Sciatic nerve (tissue), 2 donors: ENCODE results near the gene TTC16. TPM values are rescaled to one million over a fixed set of nuclear protein-coding genes. Genes with fewer than 3 reads are reported as not detected.
"Not testable (repeated sequence)": the region's sequence is repeated elsewhere in the genome, so short reads cannot be mapped to it uniquely, and the experiment has no call there.

ENCODE experiments used
- ATAC-seq: fragments of 200-7000 bp; cut with Tn5 transposase; one replicate; pipeline ENCODE4 v1.9.1; 2020; ENCODE audit warnings: mild to moderate bottlenecking, moderate library complexity
- DNase-seq: peaks from one replicate; pipeline ENCODE4 v3.0.0-alpha.2; 2020; ENCODE audit warnings: low spot score
- intact Hi-C: fragments of 100-400 bp; cut with DNase I; formaldehyde crosslinking; loops from one replicate; pipeline ENCODE4 v1.14.2; 2022
- total RNA-seq: library from RNA; stranded (reverse); fragmentation: NEBNext Ultra II Directional; extraction: Animal tissue kit (Norgen Biotek cat#: 25700); gene quantifications from one replicate; pipeline ENCODE4 v1.2.1, GENCODE V29; 2021
- donor health status: DM: no; HTN: no; CAD: no.
- donor health status: DM: no; HTN: no; CAD: no.

TTC16 gene
- total RNA-seq, 1 donor from 2014 or later: 0.13 TPM

DNA sequence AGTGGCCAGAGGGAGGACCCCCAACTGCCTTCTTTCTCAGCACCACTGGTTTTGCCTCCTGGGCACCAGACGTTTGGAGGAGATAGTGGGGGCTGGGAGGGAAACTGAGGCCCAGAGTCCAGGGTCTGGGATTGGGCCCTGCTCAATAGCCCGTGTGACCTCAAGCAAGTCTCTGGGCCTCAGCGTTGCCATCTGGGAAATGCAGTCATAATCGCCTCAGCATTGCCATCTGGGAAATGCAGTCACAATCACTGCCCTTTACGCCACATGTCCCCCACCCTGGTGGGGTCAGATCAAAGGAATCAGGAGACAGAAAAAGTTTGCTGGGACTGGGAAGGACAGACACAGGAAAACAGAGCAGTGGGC, 61.0 kb downstream of the TTC16 start:
- ATAC-seq (no peak), DNase-seq (no peak)
- intact Hi-C loops: no loop called here

DNA sequence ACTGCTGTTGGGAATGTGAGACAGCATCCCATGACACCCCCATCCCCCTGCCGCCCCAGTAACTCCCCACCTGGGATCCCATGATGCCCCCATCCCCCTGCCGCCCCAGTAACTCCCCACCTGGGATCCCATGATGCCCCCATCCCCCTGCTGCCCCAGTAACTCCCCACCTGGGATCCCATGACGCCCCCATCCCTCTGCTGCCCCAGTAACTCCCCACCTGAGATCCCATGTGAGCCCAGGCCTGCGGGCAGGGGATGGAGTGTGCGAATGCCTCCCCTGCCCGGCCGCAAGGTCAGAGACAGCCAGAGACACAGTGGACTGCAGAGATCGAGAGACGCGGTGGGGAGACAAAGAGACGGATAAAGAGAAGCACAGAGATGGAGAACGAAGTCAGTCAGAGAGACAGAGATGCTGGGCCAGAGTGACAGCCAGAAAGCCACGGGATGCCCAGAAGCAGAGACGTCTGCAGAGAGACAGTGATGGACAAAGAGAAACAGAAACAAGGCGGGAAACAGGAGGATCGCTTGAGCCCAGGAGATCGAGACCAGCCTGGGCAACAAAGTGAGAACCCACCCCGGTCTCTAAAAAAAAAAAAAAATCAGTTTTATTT, 61.6 kb downstream of the TTC16 start:
- DNase-seq (no peak), ATAC-seq (no peak)
- intact Hi-C loops: no loop called here

DNA sequence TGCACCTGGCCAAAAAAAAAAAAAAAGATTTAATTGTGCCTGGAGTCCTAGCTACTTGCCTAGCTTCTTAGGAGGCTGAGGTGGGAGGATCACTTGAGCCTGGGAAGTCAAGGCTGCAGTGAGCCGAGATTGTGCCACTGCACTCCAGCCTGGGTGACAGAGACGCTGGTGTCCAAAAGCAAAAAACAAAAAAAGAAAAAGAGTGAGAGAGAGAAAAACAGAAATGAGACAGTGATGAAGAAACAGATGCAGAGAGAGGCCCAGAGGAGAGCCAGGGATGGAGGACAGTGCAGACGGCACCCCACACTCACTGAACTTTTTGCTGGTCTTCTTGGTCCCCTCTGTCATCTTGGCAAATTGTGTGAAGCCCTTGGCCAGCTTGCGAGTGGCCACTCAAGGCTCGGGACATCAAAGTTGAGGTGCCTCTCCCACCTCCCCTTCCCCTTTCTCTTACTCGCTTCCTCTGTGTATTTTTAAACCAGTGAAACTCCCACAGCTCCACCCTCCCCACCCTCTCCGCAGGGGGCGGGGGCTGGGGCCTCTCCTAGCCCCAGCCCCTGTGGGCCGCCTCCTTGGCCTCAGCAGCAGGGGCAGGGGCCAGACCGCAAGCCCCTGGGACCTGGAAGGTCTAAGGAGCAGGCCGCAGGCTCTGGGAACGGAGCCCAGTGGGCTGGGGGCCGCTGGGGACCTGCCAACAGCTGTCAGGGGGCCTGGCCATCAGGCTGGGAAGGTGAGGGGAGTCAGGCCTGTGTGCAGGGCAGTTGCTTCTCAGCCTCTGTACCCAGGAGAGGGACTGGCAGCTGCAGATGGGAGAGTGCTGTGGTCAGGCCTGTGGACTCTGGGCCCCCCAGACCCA, 62.6 kb downstream of the TTC16 start, which contains the start of gene SH2D3C:
SH2D3C (minus strand) TSS at position 387 of the 856 bp plus-strand sequence; CDS start at position 348, 39 bp downstream.
- ATAC-seq (peak; percentile 72), DNase-seq (no peak)
- intact Hi-C loops: no loop called here

DNA sequence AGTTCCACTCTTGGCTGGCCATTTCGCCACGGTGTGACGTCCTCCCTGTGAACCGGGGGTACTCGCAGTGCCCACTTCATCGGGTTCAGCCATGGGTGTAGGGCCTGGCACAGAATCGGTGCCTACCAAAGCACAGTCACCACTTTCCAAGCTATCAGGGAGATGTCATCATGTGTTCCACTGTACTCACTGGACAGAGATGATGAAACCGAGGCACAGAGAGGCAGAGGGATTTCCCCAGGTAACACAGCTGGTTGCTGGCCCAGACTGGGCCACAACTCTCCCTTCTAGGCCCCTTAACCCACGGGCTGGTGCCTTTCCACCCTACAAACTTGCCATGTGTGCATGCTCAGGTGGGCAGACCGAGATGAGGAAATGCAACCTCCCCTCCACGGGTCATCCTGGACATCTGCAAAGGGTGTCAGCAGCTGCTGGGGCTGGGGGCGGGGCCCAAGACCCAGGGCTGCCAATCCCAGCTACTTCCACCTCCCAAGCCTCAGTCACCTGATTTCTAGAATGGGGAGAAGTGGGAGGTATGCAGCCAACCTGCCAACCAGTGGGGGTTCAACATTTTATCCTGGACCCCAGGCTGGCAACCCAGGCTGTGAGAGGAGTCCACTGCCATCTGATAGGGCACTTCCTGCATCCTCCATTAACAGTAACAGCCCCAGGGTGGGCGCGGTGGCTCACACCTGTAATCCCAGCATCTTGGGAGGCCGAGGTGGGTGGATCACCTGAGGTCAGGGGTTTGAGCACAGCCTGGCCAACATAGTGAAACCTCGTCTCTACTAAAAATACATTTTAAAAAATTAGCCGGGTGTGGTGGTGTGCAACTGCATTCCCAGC, 63.5 kb downstream of the TTC16 start:
- no peak for DNase-seq
- ATAC-seq: peak; percentile 68
- intact Hi-C loops: no loop called here

DNA sequence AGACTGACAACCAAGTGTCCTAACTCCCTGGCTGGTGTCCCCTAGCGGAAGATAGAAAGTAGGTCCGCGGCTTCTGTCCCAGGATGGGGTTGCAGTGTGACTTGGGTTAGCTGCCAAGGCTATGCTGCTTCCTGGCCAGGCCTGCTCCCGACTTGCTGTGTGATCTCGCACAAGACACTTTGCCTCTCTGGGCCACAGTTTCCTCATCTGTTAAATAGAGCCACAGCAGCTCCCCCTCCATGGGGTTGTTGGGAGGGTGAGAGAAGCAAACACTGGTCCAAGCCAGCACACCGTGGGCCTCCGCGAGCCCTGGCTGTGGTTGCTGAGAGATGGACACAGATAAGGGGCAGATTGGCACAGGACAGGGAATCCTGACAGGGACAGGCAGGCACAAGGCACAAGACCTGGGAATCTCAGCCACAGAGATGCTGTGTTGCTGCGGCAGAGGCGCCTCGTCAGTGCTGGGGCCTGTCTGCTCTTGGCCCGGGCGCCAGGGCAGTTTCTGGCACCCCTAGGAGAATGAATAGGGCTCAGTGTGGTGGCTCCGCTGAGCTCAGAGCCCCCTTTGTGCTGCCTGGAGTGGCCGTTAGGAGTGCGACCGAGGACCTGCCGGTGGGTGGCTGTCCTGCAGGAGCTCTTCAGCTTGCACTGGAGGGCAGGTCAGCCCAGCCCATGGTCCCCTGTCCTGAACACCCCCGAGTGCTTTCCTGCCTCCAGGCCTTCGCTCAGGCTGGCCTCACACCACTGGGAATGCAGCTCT, 64.4 kb downstream of the TTC16 start:
- no peak for ATAC-seq
- intact Hi-C loops: no loop called here

DNA sequence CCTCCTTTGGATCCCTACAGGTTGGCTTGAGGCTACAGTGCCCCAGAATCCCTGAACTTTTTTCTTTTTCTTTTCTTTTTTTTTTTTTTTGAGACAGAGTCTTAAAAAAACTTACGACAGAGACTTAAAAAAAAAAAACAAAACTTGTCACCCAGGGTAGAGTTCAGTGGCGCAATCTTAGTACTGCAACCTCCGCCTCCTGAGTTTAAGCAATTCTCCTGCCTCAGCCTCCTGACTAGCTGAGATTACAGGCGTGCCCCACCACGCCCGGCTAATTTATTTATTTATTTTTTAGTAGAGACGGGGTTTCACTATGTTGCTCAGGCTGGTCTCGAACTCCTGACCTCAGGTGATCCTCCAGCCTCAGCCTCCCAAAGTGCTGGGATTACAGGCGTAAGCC, 65.0 kb downstream of the TTC16 start:
- ATAC-seq, DNase-seq, intact Hi-C loops: not testable (repeated sequence)

More for the DNA sequence above, 64.4 kb downstream of the TTC16 start:
- no peak for DNase-seq

Other genes starting within 250 kb of the TTC16 start
- gene STXBP1, start 103.8 kb upstream of the TTC16 start, total RNA-seq: 113 TPM
- gene CFAP157, start 9.1 kb upstream of the TTC16 start, total RNA-seq: 0.80 TPM
- gene PTRH1, start 416 bp upstream of the TTC16 start, total RNA-seq: 10.3 TPM
- gene TOR2A, start 19.2 kb downstream of the TTC16 start, total RNA-seq: 6.8 TPM
- 22.6 TPM for gene SH2D3C, start 62.6 kb downstream of the TTC16 start, total RNA-seq
- 127 TPM for gene CDK9, start 70.0 kb downstream of the TTC16 start, total RNA-seq
- gene FPGS, start 86.8 kb downstream of the TTC16 start, total RNA-seq: 69.7 TPM
- 285 TPM for gene ENG, start 138.6 kb downstream of the TTC16 start, total RNA-seq
- gene AK1, start 161.6 kb downstream of the TTC16 start, total RNA-seq: 61.0 TPM
- 108 TPM for gene ST6GALNAC6, start 183.5 kb downstream of the TTC16 start, total RNA-seq
- 19.6 TPM for gene ST6GALNAC4, start 201.0 kb downstream of the TTC16 start, total RNA-seq
- gene PIP5KL1, start 214.7 kb downstream of the TTC16 start, total RNA-seq: 2.0 TPM
- 24.6 TPM for gene DPM2, start 221.8 kb downstream of the TTC16 start, total RNA-seq